Measurements from ENCODE around the gene MTCL1. TPM values are rescaled to one million over a fixed set of nuclear protein-coding genes. Genes with fewer than 3 reads are reported as not detected.

MTCL1 gene
- total and polyA plus RNA-seq, 9 of the 15 experiments (the other 6 are each of a cell fraction or from before 2014, with no cell fraction given): 0.21 to 7.4 (median 3.7) TPM

DNA sequence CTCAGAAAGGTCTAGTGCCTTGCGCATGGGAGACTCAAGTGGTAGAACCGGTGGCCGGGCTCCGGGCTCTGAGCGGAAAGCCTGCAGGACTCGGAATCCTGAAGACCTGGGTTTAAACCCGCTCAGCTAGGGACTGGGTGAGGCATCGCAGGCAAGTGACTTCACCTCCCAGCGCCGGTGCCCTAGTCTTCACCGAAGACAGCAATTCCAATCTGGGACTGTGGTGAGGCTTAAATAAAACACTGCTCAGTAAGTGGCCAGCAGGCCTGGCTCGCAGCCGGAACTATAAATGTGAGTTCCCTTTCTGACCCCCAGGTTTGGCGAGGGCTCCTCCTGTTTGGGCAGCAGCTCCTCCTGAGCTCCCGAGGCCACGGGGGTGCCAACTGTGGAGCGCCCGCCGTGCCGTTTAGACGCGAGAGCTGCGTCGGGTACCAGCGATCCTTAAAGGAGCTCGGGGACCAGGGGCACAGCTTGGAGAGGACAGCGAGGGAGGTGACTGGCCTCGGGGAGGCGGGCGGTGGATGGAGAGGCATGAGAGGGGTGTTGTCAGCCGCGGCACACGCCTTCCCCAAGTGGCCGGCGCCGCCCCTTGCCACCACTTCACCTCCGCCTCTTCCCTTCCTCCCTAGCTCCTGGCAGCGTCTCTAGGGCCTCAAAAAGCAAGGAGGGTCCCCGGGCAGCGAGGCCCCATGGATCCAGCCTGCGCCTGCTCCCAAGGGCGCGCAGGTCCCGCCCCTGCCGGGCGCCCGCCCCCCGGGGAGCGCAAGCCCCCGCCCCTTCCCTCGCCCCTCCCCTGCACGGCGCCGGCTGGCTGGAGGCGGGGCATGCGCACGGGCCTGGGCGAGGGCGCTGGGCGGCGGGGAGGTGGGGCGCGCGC is 757 bp upstream of the MTCL1 start (continued):
- TF ChIP-seq, protein P1, sequence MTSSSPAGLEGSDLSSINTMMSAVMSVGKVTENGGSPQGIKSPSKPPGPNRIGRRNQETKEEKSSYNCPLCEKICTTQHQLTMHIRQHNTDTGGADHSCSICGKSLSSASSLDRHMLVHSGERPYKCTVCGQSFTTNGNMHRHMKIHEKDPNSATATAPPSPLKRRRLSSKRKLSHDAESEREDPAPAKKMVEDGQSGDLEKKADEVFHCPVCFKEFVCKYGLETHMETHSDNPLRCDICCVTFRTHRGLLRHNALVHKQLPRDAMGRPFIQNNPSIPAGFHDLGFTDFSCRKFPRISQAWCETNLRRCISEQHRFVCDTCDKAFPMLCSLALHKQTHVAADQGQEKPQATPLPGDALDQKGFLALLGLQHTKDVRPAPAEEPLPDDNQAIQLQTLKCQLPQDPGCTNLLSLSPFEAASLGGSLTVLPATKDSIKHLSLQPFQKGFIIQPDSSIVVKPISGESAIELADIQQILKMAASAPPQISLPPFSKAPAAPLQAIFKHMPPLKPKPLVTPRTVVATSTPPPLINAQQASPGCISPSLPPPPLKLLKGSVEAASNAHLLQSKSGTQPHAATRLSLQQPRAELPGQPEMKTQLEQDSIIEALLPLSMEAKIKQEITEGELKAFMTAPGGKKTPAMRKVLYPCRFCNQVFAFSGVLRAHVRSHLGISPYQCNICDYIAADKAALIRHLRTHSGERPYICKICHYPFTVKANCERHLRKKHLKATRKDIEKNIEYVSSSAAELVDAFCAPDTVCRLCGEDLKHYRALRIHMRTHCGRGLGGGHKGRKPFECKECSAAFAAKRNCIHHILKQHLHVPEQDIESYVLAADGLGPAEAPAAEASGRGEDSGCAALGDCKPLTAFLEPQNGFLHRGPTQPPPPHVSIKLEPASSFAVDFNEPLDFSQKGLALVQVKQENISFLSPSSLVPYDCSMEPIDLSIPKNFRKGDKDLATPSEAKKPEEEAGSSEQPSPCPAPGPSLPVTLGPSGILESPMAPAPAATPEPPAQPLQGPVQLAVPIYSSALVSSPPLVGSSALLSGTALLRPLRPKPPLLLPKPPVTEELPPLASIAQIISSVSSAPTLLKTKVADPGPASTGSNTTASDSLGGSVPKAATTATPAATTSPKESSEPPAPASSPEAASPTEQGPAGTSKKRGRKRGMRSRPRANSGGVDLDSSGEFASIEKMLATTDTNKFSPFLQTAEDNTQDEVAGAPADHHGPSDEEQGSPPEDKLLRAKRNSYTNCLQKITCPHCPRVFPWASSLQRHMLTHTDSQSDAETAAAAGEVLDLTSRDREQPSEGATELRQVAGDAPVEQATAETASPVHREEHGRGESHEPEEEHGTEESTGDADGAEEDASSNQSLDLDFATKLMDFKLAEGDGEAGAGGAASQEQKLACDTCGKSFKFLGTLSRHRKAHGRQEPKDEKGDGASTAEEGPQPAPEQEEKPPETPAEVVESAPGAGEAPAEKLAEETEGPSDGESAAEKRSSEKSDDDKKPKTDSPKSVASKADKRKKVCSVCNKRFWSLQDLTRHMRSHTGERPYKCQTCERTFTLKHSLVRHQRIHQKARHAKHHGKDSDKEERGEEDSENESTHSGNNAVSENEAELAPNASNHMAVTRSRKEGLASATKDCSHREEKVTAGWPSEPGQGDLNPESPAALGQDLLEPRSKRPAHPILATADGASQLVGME (CRISPR knock-in tag; IDR thresholded peaks at IDR 0.05): peak; percentile 69; the same call in 1 of the 2 replicates
- peak; percentile 60 for TF ChIP-seq RBFOX2 (IDR thresholded peaks at IDR 0.05; ENCODE audit: low read depth, low read length)
- no peak for TF ChIP-seq SMARCC2 (IDR thresholded peaks at IDR 0.05; ENCODE audit: low read depth)
- TF ChIP-seq ZNF75A (CRISPR knock-in tag; IDR thresholded peaks at IDR 0.05): no peak
- no peak for TF ChIP-seq CHD4 (IDR thresholded peaks at IDR 0.05; ENCODE audit: insufficient read depth, insufficient replicate concordance, low read depth, low read length, poor library complexity, severe bottlenecking)
- no peak for TF ChIP-seq RFX5 (IDR thresholded peaks at IDR 0.05; ENCODE audit: low read depth, low read length)
- no peak for TF ChIP-seq CCNT2 (IDR thresholded peaks at IDR 0.05; ENCODE audit: borderline replicate concordance, extremely low read depth, insufficient read length, low read depth, low read length)
- no peak for TF ChIP-seq SMAD3 (CRISPR knock-in tag; conservative IDR thresholded peaks at IDR 0.05)
- TF ChIP-seq, protein P2, sequence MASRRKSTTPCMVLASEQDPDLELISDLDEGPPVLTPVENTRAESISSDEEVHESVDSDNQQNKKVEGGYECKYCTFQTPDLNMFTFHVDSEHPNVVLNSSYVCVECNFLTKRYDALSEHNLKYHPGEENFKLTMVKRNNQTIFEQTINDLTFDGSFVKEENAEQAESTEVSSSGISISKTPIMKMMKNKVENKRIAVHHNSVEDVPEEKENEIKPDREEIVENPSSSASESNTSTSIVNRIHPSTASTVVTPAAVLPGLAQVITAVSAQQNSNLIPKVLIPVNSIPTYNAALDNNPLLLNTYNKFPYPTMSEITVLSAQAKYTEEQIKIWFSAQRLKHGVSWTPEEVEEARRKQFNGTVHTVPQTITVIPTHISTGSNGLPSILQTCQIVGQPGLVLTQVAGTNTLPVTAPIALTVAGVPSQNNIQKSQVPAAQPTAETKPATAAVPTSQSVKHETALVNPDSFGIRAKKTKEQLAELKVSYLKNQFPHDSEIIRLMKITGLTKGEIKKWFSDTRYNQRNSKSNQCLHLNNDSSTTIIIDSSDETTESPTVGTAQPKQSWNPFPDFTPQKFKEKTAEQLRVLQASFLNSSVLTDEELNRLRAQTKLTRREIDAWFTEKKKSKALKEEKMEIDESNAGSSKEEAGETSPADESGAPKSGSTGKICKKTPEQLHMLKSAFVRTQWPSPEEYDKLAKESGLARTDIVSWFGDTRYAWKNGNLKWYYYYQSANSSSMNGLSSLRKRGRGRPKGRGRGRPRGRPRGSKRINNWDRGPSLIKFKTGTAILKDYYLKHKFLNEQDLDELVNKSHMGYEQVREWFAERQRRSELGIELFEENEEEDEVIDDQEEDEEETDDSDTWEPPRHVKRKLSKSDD (conservative IDR thresholded peaks at IDR 0.05; ENCODE audit: low read length): no peak
- peak; percentile 69 for TF ChIP-seq PCBP1 (IDR thresholded peaks at IDR 0.05; ENCODE audit: low read depth, low read length, poor library complexity, severe bottlenecking)
- TF ChIP-seq, protein P3, sequence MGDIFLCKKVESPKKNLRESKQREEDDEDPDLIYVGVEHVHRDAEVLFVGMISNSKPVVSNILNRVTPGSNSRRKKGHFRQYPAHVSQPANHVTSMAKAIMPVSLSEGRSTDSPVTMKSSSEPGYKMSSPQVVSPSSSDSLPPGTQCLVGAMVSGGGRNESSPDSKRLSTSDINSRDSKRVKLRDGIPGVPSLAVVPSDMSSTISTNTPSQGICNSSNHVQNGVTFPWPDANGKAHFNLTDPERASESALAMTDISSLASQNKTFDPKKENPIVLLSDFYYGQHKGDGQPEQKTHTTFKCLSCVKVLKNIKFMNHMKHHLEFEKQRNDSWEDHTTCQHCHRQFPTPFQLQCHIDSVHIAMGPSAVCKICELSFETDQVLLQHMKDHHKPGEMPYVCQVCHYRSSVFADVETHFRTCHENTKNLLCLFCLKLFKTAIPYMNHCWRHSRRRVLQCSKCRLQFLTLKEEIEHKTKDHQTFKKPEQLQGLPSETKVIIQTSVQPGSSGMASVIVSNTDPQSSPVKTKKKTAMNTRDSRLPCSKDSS (IDR thresholded peaks at IDR 0.05; ENCODE audit: low read depth, partially characterized antibody): no peak
- TF ChIP-seq CBX2 (IDR thresholded peaks at IDR 0.05; ENCODE audit: insufficient read depth, low read length, poor library complexity, severe bottlenecking): no peak
- TF ChIP-seq, protein P4, sequence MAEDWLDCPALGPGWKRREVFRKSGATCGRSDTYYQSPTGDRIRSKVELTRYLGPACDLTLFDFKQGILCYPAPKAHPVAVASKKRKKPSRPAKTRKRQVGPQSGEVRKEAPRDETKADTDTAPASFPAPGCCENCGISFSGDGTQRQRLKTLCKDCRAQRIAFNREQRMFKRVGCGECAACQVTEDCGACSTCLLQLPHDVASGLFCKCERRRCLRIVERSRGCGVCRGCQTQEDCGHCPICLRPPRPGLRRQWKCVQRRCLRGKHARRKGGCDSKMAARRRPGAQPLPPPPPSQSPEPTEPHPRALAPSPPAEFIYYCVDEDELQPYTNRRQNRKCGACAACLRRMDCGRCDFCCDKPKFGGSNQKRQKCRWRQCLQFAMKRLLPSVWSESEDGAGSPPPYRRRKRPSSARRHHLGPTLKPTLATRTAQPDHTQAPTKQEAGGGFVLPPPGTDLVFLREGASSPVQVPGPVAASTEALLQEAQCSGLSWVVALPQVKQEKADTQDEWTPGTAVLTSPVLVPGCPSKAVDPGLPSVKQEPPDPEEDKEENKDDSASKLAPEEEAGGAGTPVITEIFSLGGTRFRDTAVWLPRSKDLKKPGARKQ (CRISPR knock-in tag; IDR thresholded peaks at IDR 0.05): no peak

All from K562 (cell line).